Posterior vena cava (tissue), 2 donors: ENCODE measurements around the gene HEPACAM2. TPM values are rescaled to one million over a fixed set of nuclear protein-coding genes. Genes with fewer than 3 reads are reported as not detected.

Experiments used
- DNase-seq: peaks from one replicate; pipeline ENCODE4 v3.0.0-alpha.2; 2020; ENCODE audit warnings: low spot score
- intact Hi-C, 2 donors: fragments of 100-400 bp; cut with DNase I; formaldehyde crosslinking; loops; one replicate each; pipeline versions ENCODE4 v1.14.1 to v1.14.2; 2022 to 2023
- total RNA-seq, 2 donors: library from RNA; stranded (reverse); fragmentation: NEBNext Ultra II Directional; extraction: Animal tissue kit (Norgen Biotek cat#: 25700); gene quantifications; one replicate each; pipeline ENCODE4 v1.2.1, GENCODE V29; 2021
- donor health status: DM: yes; HTN: yes; CAD: no.
- donor health status: DM: yes; HTN: yes; CAD: no.

Gene HEPACAM2
- total RNA-seq, 2 donors from 2014 or later: not detected

DNA sequence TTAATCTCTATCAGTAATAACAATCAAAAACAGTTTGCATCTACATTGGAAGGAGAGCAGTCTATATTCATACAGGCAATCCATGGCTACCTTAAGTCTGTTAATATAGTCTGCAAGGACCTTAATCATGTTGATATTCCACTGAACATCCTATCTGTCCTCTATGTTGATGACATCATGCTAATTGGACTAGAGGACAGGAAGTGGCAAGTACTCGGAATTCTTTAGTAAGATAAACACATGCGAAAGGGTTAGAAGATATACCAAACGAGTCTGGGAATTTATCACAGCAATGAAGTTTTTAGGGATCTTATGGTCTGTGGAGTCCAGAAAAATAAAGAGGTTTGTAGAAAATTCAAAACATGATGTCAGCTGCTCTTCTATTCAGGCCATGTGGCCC, 66.8 kb downstream of the HEPACAM2 start:
- intact Hi-C loops: no loop called here
- no peak for DNase-seq

DNA sequence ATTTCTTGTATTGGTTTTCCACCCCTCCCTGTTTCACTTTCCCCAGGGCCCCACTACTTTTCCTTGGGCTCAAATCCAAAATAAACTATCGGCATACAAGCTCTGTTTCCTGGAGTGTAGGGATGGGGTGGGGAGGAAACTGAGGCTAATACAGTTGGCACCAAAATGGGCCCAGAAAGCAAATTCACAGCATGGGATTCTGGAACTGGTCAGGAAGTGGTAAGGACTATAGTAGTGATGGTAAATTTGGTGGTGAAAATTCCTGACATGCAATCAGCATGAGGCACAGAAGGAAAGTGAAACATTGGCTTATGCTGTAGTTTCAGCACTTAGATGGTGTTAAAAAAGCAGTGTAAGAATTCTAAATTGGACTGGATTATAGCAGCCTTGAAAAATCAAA, 69.4 kb downstream of the HEPACAM2 start:
- intact Hi-C loops: no loop called here
- DNase-seq: no peak

DNA sequence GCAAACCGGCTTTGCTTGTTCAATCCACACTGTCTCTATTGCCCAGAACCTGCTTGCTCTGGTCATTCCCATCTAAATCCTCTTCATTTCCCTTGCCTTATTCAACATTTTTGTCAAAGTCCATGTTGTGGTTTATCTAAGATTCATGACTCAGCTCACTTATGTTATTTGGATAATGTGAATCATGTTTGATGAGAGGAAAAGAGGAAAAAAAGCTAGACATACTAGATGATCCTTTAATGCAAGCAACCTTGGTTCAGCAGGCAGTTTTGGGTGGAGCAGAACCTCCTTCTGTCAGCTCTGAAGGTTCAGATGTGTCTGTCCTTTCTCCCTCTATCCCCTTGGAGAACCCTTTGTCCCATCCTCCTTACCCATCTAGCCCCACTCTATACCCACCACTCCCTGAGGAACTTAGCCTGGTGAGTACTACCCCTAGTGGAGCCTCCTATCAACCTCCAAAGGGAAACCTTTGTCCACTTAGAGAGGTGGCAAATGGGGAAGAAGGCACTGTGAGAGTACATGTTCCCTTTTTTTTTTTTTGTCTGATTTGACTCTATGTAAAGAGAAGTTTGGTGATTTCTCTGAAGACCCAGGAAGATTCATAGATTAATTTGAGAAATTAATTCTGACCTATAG, 76.0 kb downstream of the HEPACAM2 start:
- DNase-seq: no peak

DNA sequence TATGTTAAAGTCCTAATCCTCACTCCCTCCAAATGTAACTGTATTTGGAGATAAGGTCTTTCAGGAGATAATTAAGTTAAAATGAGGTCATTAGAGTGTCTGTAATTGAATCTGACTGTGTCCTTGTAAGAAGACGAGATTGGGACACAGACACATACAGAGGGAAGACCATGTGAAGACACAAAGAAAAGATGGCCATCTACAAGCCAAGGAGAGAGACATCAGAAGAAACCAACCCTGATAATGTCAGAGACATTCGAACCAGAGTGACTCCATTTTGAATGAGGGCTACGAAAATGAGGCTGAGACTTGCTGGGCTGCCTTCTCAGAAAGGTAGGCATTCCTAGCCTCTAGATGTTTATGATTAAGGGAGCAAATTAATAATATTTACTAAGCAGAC, 77.5 kb downstream of the HEPACAM2 start:
- no peak for DNase-seq
- intact Hi-C loops: no loop called here

More for the DNA sequence above, 76.0 kb downstream of the HEPACAM2 start:
- intact Hi-C loops: no loop called here

GRCh38 chr7:93148144-93148543, 78.1 kb downstream of the HEPACAM2 start, which contains the start of gene SAMD9L:
SAMD9L (minus strand) TSS chr7:93148385; CDS start chr7:93135971, 12,414 bp downstream.
- intact Hi-C loops: no loop called here

DNA sequence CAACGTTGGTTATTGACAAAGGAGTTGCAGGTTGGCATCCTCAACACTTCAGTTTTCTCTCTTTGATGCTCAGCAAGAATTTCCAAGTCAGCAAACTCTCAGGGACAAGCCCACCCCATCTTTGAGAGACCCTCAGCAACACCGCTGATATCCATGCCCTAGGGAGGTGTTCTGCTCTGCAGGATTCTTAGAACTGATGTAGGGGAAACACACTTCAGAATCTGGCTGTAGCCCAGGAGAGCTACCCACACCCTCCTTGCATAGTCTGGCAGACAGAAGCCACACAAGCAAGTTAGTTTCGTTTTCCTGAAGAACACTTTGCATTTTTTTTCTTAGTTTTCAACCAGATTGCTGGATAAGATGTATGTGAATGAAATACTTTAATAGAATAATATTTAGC, 78.9 kb downstream of the HEPACAM2 start:
- intact Hi-C loops: no loop called here
- DNase-seq: no peak

More at GRCh38 chr7:93148144-93148543, 78.1 kb downstream of the HEPACAM2 start, which contains the start of gene SAMD9L:
- DNase-seq: no peak

DNA sequence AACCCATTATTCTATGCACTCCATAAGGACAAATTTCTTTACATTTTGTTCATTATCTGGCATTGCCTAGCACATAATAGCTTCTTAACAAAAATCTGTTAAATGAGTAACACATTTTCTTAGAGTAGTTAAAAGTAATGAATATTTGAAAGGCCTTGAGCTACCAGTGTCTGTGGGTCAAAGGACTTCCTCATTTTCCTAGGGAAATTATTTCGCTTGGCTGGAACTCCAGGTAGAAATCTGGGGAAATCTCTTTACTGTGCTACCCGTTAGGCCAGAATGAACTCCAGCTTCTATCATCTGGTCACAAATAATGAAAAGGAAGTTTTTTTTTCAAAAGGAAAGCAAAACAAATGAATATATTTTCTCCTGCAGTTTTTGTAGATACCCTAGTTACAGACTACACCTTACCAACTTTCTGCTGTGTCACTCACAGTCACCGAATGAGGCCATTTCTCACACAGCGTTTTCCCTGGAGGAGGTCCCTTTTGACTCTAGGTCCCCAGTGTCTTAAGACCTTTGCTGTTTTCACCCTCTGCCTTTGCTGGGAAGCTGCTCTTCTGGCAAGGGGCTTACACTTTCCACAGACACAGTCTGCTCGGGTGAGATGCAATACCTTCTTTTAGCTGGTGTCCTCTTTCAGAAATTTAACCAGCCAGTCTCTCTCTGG, 79.7 kb downstream of the HEPACAM2 start:
- DNase-seq: no peak
- intact Hi-C loops: no loop called here

DNA sequence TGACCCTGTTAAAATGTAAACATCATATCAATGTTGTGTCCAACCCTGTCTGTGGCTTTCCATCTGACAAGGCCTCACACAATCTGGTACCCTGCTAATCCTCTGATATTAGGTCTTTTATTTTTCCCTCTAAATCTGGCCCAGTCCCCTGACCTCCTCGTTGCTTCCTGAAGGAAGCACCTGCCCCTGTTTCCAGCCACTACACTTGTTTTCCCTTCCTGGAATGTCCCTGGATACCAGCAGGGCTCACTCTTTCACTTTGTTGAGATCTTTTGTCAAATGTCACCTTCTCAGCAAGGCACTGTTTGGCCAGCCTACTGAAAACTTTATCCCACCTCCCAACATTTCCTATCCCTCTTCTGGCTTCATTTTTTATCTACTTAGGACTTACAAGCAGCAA, 80.2 kb downstream of the HEPACAM2 start:
- intact Hi-C loops: no loop called here

DNA sequence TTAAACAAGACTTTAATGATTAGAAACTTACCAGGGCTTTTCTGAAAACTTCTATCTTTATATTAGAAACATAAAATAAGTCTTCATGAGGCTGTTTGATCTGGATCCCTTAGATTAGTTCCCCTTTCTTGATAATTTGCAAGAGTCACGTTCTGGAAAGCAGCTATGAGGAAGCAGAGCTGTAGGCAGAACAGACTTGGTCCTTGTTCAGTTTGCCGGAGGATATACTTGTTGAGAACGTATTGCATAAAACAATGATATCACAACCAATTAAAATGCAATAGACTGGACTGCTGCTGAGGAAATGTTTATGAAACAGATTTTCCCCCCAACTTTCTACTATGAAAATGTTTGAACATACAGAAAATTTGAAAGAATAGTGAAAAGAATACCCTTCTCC, 80.9 kb downstream of the HEPACAM2 start:
- intact Hi-C loops: no loop called here
- DNase-seq: no peak

More for the DNA sequence above, 80.2 kb downstream of the HEPACAM2 start:
- no peak for DNase-seq

DNA sequence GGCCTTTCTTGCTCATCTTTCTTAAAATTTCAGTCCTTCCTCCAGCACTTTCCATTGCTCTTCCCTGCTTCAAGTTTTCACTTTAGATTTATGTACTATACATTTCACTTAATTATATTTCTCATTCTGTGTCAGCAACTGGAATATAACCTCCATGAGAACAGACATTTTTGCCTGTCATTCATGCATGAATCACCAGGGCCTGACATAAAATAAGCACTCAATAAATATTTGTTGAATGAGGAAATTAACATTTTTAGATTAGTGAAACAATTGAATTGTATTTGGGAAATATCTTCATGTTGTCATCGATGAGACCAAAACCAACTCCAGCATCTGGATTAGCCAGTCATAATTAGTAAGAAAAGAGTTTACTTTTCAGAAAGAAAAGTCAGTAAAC, 84.1 kb downstream of the HEPACAM2 start:
- no peak for DNase-seq
- intact Hi-C loops: no loop called here

DNA sequence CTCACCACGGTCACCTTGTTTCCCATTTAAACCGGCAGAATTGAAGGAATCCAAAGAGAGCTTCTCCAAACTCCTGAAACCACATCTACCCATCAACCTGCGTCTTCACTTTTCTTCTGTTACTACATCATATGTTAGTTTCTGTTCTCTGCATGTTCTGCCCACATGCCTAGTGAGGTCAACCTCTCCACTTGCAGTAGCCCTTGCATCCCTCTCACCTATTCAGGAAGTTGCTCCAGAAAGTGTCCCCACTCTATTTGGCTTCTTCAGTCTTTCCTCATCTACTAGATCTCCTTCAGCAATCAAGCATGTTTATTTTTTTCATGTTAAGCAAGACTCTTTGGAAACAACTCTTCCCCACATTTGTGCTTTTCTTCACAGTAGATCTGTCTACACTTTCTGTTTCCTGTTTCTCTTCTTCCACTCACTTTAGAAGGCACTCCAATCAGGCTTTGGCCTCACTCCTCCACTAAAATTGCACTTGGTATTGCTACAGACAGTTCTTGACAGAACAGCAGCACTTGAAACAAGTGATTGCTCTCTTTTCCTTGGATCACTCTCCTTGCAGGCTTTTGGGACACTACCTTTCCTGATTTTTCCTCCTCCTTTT, 85.6 kb downstream of the HEPACAM2 start:
- intact Hi-C loops: no loop called here
- no peak for DNase-seq

- no peak for DNase-seq
- intact Hi-C loops: no loop called here
Observed at GRCh38 chr7:93138576-93138975, 87.7 kb downstream of the HEPACAM2 start.

Other genes with a start within 250 kb of the HEPACAM2 start
- gene SAMD9, start 108.5 kb downstream of the HEPACAM2 start, total RNA-seq: 10 to 100 TPM in 1 of 2 donors, 1 to 10 TPM in 1; 8.5 to 10.3 TPM
- gene SAMD9L, start 78.1 kb downstream of the HEPACAM2 start, total RNA-seq: 10 to 100 TPM; 11.5 to 13.4 TPM
- gene VPS50, start 5.9 kb upstream of the HEPACAM2 start, total RNA-seq: 10 to 100 TPM; 25.7 to 25.8 TPM